ENCODE measurements around the gene KCTD11.

DNA sequence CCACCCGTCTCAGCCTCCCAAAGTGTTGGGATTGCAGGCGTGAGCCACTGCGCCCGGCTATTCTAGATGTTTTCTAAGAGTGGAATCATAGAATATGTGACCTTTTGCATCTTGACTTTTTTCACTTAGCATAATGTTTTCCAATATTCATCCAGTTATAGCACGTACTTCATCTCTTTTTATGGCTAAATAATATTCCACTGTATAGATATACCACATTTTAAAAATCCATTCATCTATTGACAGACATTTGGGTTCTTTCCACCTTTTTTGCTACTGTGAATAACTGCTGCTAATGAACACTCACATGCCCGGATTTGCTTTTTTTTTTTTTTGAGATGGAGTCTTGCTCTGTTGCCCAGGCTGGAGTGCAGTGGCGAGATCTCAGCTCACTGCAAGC is 47.8 kb upstream of the KCTD11 start:
- no peak for TF ChIP-seq CTCF (IDR thresholded peaks at IDR 0.05)
- no peak for TF ChIP-seq POLR2A (IDR thresholded peaks at IDR 0.05)

Measured in testis (tissue), 2 donors.